ENCODE data around the gene GRIK4.
"Not testable (repeated sequence)": the region's sequence is repeated elsewhere in the genome, so short reads cannot be mapped to it uniquely, and the experiment has no call there.

GRIK4 gene

DNA sequence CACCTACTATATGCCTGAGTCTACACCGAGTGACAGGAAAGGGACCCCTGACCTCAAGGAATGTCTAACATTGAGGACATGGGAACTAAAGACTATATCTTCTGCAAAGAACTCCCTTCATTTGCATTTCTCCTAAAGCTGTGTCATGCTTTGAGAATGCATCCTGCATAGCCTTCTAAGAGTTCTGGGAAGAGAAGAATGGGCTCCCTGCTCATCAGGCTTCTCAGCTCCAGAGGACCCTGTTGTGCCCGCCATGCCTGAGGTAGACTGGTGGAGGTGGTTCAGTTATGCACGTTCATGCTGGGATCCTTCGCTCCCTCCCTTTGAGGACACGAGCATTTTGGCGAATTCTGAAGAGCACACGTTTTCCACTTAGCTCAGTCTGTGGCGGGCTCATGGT, 63.3 kb downstream of the GRIK4 start:
- DNase-seq (ENCODE audit: low read depth), result peak; percentile 8

GRCh38 chr11:120575461-120575860, 63.9 kb downstream of the GRIK4 start:
- no peak for DNase-seq (ENCODE audit: low read depth)

DNA sequence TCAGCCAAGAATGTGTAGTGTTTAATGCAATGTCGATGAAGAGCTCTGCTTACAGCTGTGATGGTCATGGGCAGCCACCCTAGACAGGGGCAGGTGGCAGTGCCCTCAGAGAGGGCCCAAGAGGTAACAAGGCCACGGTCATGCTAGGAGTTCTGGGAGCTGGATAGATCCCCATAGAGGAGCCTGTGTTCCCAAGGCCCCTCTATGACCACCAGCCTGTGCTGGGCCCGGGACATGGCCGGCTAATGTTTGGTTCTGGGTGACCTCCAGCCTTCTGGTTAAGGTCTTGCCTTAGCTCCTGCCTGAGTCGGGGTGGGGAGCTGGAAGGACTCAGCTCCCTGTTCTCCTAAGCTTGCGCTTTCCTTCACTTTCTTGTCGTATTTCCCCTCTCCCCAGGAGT, 65.1 kb downstream of the GRIK4 start:
- DNase-seq (ENCODE audit: low read depth), result no peak

GRCh38 chr11:120577041-120577440, 65.5 kb downstream of the GRIK4 start:
- DNase-seq (ENCODE audit: low read depth), result no peak

DNA sequence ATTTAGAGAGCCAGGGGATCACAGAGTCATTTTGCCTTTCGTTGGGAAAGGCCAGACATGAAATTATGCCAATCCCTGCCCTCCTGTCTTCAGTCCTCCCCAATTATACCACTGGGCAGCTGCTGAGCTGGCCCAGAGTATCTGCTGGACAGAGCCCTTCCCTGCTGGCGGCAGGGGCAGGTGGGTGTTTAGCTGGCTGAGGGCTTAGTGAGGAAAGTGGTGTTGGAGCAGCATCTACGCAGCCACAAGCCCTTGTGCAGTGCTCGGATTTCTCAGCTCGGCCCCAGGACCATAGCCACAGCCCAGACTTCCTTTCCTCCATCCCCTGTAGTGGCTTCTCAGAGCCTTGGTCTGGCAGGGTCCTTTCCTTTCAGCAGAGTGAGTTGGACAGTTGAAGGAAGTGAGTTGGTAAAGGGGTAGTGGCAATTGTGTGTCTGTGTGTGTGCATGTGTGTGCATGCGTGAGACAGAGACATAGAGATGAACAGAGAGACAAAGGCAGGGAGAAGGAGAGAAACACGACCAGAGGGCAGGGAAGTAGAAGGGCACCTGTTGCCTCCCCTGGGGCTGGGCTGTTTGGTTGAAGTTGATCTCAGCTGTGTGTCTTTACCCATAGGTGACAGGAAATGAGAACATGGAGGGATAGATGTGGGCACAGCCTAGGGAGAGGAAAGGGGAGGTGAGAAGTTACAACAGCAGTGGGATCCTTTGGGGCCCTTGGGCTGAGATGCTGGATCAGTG, 66.2 kb downstream of the GRIK4 start:
- DNase-seq (ENCODE audit: low read depth), result no peak

- DNase-seq (ENCODE audit: low read depth), result no peak
Observed at GRCh38 chr11:120578596-120579154, 67.1 kb downstream of the GRIK4 start.

GRCh38 chr11:120579611-120580031, 68.1 kb downstream of the GRIK4 start:
- DNase-seq (ENCODE audit: low read depth), result no peak

DNA sequence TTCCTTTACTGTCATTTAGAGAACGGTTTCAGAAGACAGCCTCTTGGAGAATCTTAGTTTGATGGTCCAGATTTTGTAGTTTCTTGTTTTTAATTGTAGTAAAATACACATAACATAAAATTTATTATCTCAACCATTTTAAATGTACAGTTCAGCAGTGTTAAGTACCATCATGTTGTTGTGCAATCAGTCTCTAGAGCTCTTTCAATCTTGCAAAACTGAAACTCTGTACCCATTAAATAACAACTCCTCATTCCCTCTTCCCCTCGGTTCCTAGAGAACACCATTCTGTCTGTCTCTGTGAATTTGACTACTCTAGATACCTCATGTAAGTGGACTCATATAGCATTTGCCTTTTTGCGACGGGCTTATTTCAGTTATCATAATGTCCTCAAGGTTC, 69.8 kb downstream of the GRIK4 start:
- DNase-seq (ENCODE audit: low read depth), result no peak

- not testable (repeated sequence) for DNase-seq (ENCODE audit: low read depth)
Observed at GRCh38 chr11:120582535-120582934, 71.0 kb downstream of the GRIK4 start.

GRCh38 chr11:120586072-120586471, 74.5 kb downstream of the GRIK4 start:
- no peak for DNase-seq (ENCODE audit: low read depth)

DNA sequence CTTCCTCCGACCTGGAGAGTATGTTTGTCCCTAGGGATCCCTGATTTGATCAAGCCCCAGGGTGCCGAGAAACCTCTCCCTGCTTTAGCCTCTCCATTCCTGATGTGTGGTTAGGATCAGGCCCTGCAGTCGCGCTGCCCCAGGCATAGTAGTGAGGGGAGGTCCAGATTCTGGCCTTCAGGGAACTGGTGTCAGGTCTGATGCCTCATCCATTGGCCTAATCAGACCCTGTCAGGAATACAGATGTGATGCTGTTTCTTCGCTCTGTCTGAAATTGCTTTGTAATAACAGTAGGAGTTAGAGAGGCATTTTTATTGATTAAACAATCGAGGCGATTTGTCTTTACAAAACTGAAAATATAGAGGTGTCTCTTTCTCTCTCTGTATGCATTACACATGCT, 75.2 kb downstream of the GRIK4 start:
- DNase-seq (ENCODE audit: low read depth), result no peak

DNA sequence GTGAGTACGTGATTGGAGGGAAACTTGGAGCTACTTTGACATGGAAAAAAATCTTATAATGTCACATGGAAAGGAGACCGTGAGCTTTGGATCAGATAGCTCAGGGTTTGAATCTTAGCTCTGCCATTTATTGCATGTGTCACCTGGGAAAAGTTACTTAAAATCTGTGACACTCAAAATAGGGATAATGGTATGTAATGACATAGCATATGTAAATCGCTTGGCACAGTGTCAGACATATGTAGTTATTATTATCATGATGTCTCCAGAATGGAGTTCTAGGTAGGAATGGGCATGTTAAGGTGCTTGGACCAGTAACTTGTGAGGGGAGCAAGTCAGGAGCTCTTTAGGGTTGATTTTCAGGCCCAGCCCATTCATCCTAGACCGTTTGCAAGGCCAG, 75.8 kb downstream of the GRIK4 start:
- no peak for DNase-seq (ENCODE audit: low read depth)

DNA sequence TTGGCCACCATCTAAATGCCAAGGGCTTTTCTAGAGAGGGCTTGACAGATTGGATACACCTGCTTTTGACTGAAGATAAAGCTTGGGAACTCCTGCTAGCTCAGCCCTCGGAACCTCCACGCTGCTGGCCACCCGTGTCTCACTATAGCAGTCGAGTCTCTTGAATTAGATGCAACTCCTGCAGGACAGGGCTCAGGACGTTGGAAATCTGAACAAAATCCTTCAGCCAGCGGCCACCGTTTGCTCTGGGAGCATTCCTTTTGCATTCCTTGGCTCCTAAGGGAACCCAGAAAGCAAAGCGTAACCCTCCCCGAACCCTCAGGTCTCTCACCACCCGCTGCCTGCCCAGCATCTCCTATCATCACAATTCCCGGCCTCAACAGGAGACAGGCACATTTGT, 77.8 kb downstream of the GRIK4 start:
- no peak for DNase-seq (ENCODE audit: low read depth)

DNA sequence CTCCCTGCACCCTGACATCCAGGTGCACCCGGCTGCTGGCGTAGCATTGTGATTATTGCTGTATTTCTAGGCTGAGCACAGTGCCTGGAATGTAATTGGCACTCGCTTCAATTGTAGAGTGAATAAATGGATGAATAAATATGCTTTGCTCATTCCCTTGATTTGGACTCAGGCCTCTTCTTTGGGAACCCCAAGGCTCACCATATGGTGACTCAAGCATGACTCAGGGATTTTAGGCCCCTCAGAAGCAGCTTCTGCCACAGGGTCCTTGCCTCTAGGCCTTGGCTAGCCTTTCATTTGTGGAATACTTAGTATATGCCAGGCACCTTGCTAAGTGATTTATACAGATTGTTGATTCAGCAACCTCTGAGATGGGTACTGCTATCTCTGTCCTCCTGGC, 78.9 kb downstream of the GRIK4 start:
- DNase-seq (ENCODE audit: low read depth), result peak; percentile 6

DNA sequence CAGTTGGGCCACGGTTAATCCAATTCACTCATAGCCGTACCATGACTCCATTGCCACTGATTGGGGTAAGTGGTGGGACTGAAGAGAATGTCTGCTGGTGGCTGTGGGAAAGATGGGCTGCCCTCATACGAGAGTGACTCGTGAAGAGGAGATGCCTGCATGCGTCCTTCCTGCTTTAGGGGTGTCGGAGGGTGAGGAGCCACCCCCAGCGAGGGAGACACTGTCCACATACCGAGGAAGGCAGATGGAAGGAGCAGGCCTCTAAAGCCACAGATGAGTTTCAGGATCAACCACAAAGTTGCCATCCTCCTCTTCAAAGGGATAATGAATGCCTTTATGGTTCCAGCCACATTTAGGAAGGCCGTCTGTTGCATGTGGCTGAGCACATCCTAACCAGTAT, 83.2 kb downstream of the GRIK4 start:
- DNase-seq (ENCODE audit: low read depth), result no peak

- no peak for DNase-seq (ENCODE audit: low read depth)
Observed at GRCh38 chr11:120595557-120595956, 84.0 kb downstream of the GRIK4 start.

- DNase-seq (ENCODE audit: low read depth), result no peak
Observed at GRCh38 chr11:120597250-120598215, 86.0 kb downstream of the GRIK4 start.

DNA sequence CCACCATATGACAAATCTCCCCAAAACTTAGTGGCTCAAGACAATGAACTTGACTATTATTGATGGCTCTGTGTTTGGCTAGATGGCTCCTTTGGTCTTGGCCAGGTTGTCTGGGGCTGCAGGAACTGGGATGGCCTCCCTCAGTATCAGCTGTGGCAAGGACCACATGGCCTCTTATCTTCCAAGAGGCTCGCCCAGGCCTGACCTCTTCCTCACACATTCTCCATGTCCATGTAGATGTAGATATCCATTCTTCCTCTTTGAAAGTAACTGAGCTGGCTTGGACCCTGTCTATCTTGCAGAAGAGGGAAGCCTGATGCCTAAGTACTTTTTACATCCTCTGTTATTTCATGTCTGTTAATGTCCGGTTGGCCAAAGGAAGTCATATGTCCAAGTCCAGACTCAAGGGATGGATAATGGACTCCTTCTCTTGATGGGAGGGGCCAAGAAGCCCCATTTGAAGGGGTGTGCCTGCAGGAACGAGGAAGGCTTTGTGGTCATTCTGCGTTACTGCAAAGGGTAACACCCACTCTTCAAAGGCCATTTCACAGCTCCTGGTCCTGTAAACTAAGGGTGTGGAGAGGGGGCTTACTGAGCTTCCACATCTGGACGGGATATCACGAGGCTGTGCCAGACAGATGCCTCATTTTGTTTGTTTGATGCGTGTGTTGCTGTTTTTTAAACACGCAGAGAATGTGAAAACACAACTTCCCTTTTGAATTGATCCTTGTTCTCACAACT, 87.1 kb downstream of the GRIK4 start:
- no peak for DNase-seq (ENCODE audit: low read depth)

DNA sequence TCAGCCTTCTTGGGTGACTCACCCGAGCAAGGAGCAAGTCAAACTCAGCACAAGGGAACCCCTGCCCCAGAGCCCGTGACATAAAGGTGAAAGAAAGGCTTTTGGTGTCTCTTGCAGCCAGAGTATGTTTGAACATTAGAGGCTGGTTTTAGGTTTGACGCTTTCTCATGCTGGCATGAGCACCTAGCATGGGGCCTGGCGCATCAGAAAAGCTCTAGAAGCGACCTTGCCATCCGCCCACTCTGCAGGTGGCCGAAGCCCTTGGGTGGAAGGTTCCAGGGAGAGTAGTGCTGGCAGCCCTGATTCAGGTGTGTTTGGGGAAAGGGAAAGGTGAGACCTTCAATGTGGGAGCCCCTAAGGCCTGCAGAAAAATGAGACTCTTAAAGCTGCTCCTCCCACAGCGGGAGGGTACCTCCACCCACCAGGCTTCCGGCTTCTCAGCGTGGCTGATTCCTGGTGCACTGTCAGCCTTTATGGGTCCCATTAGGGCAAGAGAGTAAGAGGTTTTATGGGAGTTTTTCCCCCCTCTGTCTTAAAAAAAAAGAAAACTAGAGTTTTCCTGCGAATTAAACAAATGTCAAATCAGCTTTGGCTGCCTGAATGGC, 88.4 kb downstream of the GRIK4 start:
- no peak for DNase-seq (ENCODE audit: low read depth)

DNA sequence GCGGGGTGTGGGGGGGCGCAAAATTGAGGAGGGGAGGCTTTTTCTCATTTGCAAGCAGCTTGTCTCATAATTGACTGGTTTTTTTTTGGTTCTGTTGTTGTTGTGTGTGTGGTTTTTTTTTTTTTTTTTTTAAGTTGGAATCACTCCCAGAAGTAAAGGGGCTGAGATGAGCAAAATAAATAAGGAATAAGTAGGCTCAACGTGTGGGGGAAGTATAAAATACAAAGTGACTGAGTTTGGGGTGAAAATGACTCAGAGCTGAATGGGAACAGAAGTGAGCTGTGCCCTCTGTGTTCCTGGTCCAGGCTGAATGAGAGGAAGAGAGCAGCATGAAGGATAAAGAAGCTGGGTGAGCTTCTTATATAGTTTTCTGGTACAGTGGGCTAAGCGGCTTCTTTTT, 90.0 kb downstream of the GRIK4 start:
- peak; percentile 30 for DNase-seq (ENCODE audit: low read depth)

GRCh38 chr11:120603071-120603470, 91.5 kb downstream of the GRIK4 start:
- DNase-seq (ENCODE audit: low read depth), result no peak

DNA sequence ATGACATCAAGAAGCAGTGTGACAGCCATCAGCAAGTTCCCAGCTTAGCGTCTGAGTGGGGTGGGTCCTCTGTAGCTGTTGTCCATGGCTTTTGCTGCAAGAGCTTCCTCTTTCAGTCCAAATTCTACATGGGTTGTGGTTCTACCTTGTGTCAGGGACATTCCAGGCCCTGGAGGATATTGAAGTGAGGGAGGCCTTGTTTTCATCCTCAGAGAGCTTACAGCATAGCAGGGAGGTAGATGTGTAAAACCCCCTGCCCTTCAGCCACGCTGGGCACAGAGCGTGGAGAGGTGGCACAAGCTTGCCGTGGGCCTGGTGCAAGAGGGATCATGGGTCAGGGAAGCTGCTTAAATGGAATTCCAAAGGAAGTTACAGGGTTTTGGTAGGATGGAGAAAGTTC, 93.9 kb downstream of the GRIK4 start:
- no peak for DNase-seq (ENCODE audit: low read depth)
